Measurements from ENCODE around the gene SERPINA1.

GRCh38 chr14:94356379-94357056, 31.9 kb downstream of the SERPINA1 start:
- TF ChIP-seq CTCF (conservative IDR thresholded peaks at IDR 0.05) (no peak), EZH2 (IDR thresholded peaks at IDR 0.05; ENCODE audit: low read depth) (no peak)

Data from PC-9 (cell line).